HepG2 (cell line): ENCODE measurements around the gene ARHGEF26. TPM values are rescaled to one million over a fixed set of nuclear protein-coding genes. Genes with fewer than 3 reads are reported as not detected.
A peak's percentile ranks its signal among the peaks of the same experiment; 100 is the strongest.

Experiments used
- AGO2 ChIP-seq: fragments of 200-400 bp; formaldehyde crosslinking; optimal IDR thresholded peaks from 2 replicates; pipeline ENCODE3; 2017; ENCODE audit warnings: mild to moderate bottlenecking, low read depth, low read length, moderate library complexity
- ARNT2 ChIP-seq: sonication (generic); formaldehyde crosslinking; IDR thresholded peaks from 2 replicates; pipeline ENCODE4 v1.8.0; 2022; ENCODE audit warnings: mild to moderate bottlenecking, low read depth, missing genetic modification reagents, moderate library complexity
- CHD2 ChIP-seq: IDR thresholded peaks from 2 replicates; pipeline ENCODE4 v1.6.1; 2011; ENCODE audit warnings: low read depth, low read length, improper control_type of control experiment
- GATA4 ChIP-seq: sonication (generic); IDR thresholded peaks from 2 replicates; pipeline ENCODE4 v1.6.1; 2016; ENCODE audit warnings: antibody characterized with exemption, low read depth, borderline replicate concordance
- GATAD2A ChIP-seq: IDR thresholded peaks from 2 replicates; pipeline ENCODE4 v1.6.1; 2016
- HOXA7 ChIP-seq: sonication (generic); formaldehyde crosslinking; IDR thresholded peaks from 2 replicates; pipeline ENCODE4 v1.8.1; 2022; ENCODE audit warnings: mild to moderate bottlenecking, missing genetic modification reagents, moderate library complexity
- IKZF1 ChIP-seq: fragments of 450-650 bp; IDR thresholded peaks from 2 replicates; pipeline ENCODE4 v1.7.1; 2016
- MAF1 ChIP-seq: sonication (generic); formaldehyde crosslinking; IDR thresholded peaks from 2 replicates; pipeline ENCODE4 v1.5.0; 2020; ENCODE audit warnings: missing genetic modification reagents, borderline replicate concordance
- MZF1 ChIP-seq: sonication (generic); formaldehyde crosslinking; IDR thresholded peaks from 2 replicates; pipeline ENCODE4 v1.8.1; 2023; ENCODE audit warnings: mild to moderate bottlenecking, missing genetic modification reagents, borderline replicate concordance
- SP1 ChIP-seq, 2 experiments: fragments of 450-650 bp in 1 of 2; sonication (generic) in 1 of 2; formaldehyde crosslinking in 1 of 2; IDR thresholded peaks; 2 replicates each; pipeline versions ENCODE4 v1.4.0 to v1.6.1; 2016 to 2020; ENCODE audit warnings: missing genetic modification reagents in 1 of 2
- ZFP62 ChIP-seq: sonication (generic); formaldehyde crosslinking; IDR thresholded peaks from 2 replicates; pipeline ENCODE4 v1.4.0; 2020; ENCODE audit warnings: missing genetic modification reagents
- ZNF616 ChIP-seq: sonication (generic); formaldehyde crosslinking; IDR thresholded peaks from 2 replicates; pipeline ENCODE4 v1.5.0; 2020; ENCODE audit warnings: low read depth, mild to moderate bottlenecking, missing genetic modification reagents
- polyA plus RNA-seq, 8 experiments: library from polyadenylated mRNA; depleted of rRNA in 3 of 8; stranded (reverse) in 7 of 8; unstranded in 1 of 8; fragments of >200 nt; fragmentation: Illumina TruSeq in 4 of 8; extraction: Trizol in 4 of 8; gene quantifications; 2 replicates each; pipeline versions ENCODE4 v1.2.1 to v1.2.3, GENCODE V29; 2011 to 2016; ENCODE audit warnings: low read depth in 4 of 8, missing spikeins in 1 of 8, mixed read lengths in 1 of 8; ENCODE audit not compliant: insufficient read depth in 1 of 8
- total RNA-seq, 5 experiments: library from RNA; depleted of rRNA; stranded (reverse); fragments of >200 nt; fragmentation: Illumina TruSeq; extraction: Trizol; gene quantifications; 2 replicates each; pipeline ENCODE4 v1.2.3, GENCODE V29; 2016; ENCODE audit warnings: low read depth in 1 of 5
- TF ChIP-seq, protein P1 (sequence below): sonication (generic); formaldehyde crosslinking; IDR thresholded peaks from 2 replicates; pipeline ENCODE4 v1.5.0; 2020; ENCODE audit warnings: missing genetic modification reagents
- TF ChIP-seq, protein P2 (sequence below): sonication (generic); formaldehyde crosslinking; IDR thresholded peaks from 2 replicates; pipeline ENCODE4 v1.5.1; 2020; ENCODE audit warnings: missing genetic modification reagents, mild to moderate bottlenecking, borderline replicate concordance
- TF ChIP-seq, protein P3 (sequence below): IDR thresholded peaks from 2 replicates; pipeline ENCODE4 v1.6.1; 2016
- TF ChIP-seq, protein P4 (sequence below): sonication (generic); formaldehyde crosslinking; conservative IDR thresholded peaks from 2 replicates; pipeline ENCODE4 v1.5.0; 2020; ENCODE audit warnings: missing genetic modification reagents
- TF ChIP-seq, protein P5 (sequence below): sonication (generic); formaldehyde crosslinking; conservative IDR thresholded peaks from 2 replicates; pipeline ENCODE4 v1.8.0; 2022; ENCODE audit warnings: missing genetic modification reagents

The ARHGEF26 gene
- total and polyA plus RNA-seq, 2 of the 13 experiments (the other 11 are each of a cell fraction or from before 2014, with no cell fraction given): 0.74 to 6.1 TPM

DNA sequence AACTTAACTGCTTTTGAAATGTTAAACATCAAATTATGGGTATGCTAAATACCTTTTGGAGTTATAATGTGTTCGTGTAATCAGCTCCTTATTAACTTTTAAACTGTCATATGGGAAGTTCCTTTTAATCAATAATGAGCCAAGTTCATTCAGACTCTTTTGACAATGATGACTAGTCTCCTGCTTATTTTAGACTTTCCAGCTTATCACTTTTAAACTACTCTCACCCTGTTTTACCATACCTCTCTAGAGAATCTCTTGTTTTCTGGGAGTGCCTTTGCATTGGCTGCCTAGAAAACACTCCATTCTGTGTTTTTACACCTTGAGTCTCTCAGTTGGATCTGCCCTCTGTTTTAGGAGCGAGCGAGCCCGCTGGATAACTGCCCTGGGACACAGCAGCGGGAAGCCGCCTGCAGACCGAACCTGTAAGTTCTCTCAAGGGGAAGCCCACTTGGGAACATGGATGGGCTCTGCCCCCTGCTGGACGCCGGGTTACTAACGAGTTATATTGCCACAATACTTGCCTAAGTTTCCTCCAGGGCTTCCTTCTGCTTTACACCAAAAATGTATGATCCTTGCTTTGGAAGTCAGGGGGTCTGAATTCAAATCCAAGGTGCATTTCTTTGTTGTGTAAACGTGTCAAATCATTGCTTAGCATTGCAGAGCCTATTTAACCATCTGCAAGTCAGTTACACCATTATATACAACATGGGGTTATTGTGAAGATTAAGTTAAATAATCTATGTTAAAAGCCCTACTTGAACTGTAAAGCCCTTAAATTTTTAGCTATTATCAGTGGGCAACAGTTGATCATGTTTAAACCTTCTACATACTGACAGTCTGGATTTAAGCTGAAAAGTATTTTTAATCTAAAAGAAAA lies 131.8 kb downstream of the ARHGEF26 start (continued):
- no peak for TF ChIP-seq HOXA7 (CRISPR knock-in tag)
- no peak for TF ChIP-seq MZF1
- no peak for TF ChIP-seq SP1 (IDR thresholded peaks at IDR 0.05)
- no peak for TF ChIP-seq SP1 (CRISPR knock-in tag; IDR thresholded peaks at IDR 0.05)
- TF ChIP-seq MAF1 (CRISPR knock-in tag): no peak
- TF ChIP-seq, protein P1, sequence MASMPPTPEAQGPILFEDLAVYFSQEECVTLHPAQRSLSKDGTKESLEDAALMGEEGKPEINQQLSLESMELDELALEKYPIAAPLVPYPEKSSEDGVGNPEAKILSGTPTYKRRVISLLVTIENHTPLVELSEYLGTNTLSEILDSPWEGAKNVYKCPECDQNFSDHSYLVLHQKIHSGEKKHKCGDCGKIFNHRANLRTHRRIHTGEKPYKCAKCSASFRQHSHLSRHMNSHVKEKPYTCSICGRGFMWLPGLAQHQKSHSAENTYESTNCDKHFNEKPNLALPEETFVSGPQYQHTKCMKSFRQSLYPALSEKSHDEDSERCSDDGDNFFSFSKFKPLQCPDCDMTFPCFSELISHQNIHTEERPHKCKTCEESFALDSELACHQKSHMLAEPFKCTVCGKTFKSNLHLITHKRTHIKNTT: no peak
- TF ChIP-seq ZNF616 (CRISPR knock-in tag): no peak
- TF ChIP-seq, protein P2, sequence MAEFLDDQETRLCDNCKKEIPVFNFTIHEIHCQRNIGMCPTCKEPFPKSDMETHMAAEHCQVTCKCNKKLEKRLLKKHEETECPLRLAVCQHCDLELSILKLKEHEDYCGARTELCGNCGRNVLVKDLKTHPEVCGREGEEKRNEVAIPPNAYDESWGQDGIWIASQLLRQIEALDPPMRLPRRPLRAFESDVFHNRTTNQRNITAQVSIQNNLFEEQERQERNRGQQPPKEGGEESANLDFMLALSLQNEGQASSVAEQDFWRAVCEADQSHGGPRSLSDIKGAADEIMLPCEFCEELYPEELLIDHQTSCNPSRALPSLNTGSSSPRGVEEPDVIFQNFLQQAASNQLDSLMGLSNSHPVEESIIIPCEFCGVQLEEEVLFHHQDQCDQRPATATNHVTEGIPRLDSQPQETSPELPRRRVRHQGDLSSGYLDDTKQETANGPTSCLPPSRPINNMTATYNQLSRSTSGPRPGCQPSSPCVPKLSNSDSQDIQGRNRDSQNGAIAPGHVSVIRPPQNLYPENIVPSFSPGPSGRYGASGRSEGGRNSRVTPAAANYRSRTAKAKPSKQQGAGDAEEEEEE (CRISPR knock-in tag): no peak
- TF ChIP-seq, protein P3, sequence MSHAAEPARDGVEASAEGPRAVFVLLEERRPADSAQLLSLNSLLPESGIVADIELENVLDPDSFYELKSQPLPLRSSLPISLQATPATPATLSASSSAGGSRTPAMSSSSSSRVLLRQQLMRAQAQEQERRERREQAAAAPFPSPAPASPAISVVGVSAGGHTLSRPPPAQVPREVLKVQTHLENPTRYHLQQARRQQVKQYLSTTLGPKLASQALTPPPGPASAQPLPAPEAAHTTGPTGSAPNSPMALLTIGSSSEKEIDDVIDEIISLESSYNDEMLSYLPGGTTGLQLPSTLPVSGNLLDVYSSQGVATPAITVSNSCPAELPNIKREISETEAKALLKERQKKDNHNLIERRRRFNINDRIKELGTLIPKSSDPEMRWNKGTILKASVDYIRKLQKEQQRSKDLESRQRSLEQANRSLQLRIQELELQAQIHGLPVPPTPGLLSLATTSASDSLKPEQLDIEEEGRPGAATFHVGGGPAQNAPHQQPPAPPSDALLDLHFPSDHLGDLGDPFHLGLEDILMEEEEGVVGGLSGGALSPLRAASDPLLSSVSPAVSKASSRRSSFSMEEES (CRISPR knock-in tag): no peak
- no peak for TF ChIP-seq ZFP62 (CRISPR knock-in tag)
- TF ChIP-seq IKZF1: no peak
- TF ChIP-seq AGO2: no peak
- no peak for TF ChIP-seq ARNT2
- TF ChIP-seq, protein P4, sequence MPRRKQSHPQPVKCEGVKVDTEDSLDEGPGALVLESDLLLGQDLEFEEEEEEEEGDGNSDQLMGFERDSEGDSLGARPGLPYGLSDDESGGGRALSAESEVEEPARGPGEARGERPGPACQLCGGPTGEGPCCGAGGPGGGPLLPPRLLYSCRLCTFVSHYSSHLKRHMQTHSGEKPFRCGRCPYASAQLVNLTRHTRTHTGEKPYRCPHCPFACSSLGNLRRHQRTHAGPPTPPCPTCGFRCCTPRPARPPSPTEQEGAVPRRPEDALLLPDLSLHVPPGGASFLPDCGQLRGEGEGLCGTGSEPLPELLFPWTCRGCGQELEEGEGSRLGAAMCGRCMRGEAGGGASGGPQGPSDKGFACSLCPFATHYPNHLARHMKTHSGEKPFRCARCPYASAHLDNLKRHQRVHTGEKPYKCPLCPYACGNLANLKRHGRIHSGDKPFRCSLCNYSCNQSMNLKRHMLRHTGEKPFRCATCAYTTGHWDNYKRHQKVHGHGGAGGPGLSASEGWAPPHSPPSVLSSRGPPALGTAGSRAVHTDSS (CRISPR knock-in tag): no peak
- TF ChIP-seq, protein P5, sequence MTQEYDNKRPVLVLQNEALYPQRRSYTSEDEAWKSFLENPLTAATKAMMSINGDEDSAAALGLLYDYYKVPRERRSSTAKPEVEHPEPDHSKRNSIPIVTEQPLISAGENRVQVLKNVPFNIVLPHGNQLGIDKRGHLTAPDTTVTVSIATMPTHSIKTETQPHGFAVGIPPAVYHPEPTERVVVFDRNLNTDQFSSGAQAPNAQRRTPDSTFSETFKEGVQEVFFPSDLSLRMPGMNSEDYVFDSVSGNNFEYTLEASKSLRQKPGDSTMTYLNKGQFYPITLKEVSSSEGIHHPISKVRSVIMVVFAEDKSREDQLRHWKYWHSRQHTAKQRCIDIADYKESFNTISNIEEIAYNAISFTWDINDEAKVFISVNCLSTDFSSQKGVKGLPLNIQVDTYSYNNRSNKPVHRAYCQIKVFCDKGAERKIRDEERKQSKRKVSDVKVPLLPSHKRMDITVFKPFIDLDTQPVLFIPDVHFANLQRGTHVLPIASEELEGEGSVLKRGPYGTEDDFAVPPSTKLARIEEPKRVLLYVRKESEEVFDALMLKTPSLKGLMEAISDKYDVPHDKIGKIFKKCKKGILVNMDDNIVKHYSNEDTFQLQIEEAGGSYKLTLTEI (CRISPR knock-in tag): no peak
- no peak for TF ChIP-seq GATA4
- TF ChIP-seq GATAD2A (CRISPR knock-in tag): peak; percentile 34; the same call in 1 of the 2 replicates
- no peak for TF ChIP-seq CHD2
